ENCODE measurements around the gene GLTPD2. TPM values are rescaled to one million over a fixed set of nuclear protein-coding genes. Genes with fewer than 3 reads are reported as not detected.

GLTPD2 gene
- total RNA-seq, 4 donors from 2014 or later = 1.2 TPM; not detected in 3

GRCh38 chr17:4785311-4786105 lies 3.3 kb upstream of the GLTPD2 start:
- TF ChIP-seq CTCF (IDR thresholded peaks at IDR 0.05) (no peak), POLR2A (IDR thresholded peaks at IDR 0.05) (no peak)
- 15 to 18% methylated on average over 56 to 57 of the region's 61 CpGs for WGBS, 2 donors
- H3K4me3 ChIP-seq (ENCODE audit: low read depth, poor library complexity, severe bottlenecking) = no peak overlapping the region
- DNase-seq (ENCODE audit: low spot score in 2 of 2) = no peak
- intact Hi-C loops (cut with DNase I; ENCODE audit: low total_unique reads) = loop anchor here (5.0 kb wide), 2 partner anchors 48 to 97 kb away; partner anchors contain the start of genes CXCL16 and ZMYND15

- no peak for TF ChIP-seq POLR2A (IDR thresholded peaks at IDR 0.05)
- TF ChIP-seq CTCF (IDR thresholded peaks at IDR 0.05) = no peak
- WGBS, 2 donors = 9 to 10% methylated on average over 8 to 15 of the region's 24 CpGs
- intact Hi-C loops (cut with DNase I; ENCODE audit: low total_unique reads) = loop anchor here (5.0 kb wide), 2 partner anchors 49 to 96 kb away; partner anchors contain the start of genes CXCL16 and ZMYND15
- peak in 1 of 2 donors; percentile 89 for DNase-seq (ENCODE audit: low spot score in 2 of 2)
- no peak within 1 kb of the TSS for H3K4me3 ChIP-seq (ENCODE audit: low read depth, poor library complexity, severe bottlenecking)
These were observed 2.7 kb upstream of the GLTPD2 start, which contains the start of gene VMO1 for GRCh38 chr17:4786106-4786511. Gene VMO1, minus strand, starts transcription at chr17:4786364. Its CDS starts 12 bp downstream, at chr17:4786352.

GRCh38 chr17:4786516-4786915 lies 2.2 kb upstream of the GLTPD2 start:
- no peak for DNase-seq (ENCODE audit: low spot score in 2 of 2)
- 29 to 31% methylated on average over 6 of the region's 6 CpGs for WGBS, 2 donors
- intact Hi-C loops (cut with DNase I; ENCODE audit: low total_unique reads) = loop anchor here (5.0 kb wide), 2 partner anchors 49 to 96 kb away; partner anchors contain the start of genes CXCL16 and ZMYND15
- H3K4me3 ChIP-seq (ENCODE audit: low read depth, poor library complexity, severe bottlenecking) = no peak overlapping the region
- TF ChIP-seq CTCF (IDR thresholded peaks at IDR 0.05) = no peak
- TF ChIP-seq POLR2A (IDR thresholded peaks at IDR 0.05) = no peak

- intact Hi-C loops (cut with DNase I; ENCODE audit: low total_unique reads) = loop anchor here (5.0 kb wide), 2 partner anchors 51 to 94 kb away; partner anchors contain the start of genes CXCL16 and ZMYND15
- no peak for DNase-seq (ENCODE audit: low spot score in 2 of 2)
- H3K4me3 ChIP-seq (ENCODE audit: low read depth, poor library complexity, severe bottlenecking) = no peak overlapping the region
- 76 to 78% methylated on average over 14 of the region's 14 CpGs for WGBS, 2 donors
- TF ChIP-seq POLR2A (IDR thresholded peaks at IDR 0.05) (no peak), CTCF (IDR thresholded peaks at IDR 0.05) (no peak)
These were observed 481 bp upstream of the GLTPD2 start for GRCh38 chr17:4788159-4788806.

GRCh38 chr17:4789701-4789950 lies 862 bp downstream of the GLTPD2 start:
- 1% methylated on average over 16 to 20 of the region's 25 CpGs for WGBS, 2 donors
- TF ChIP-seq CTCF (IDR thresholded peaks at IDR 0.05) (no peak), POLR2A (IDR thresholded peaks at IDR 0.05) (no peak)
- intact Hi-C loops (cut with DNase I; ENCODE audit: low total_unique reads) = loop anchor here (5.0 kb wide), 2 partner anchors 52 to 93 kb away; partner anchors contain the start of genes CXCL16 and ZMYND15
- peak overlapping the region; percentile 43 for H3K4me3 ChIP-seq (ENCODE audit: low read depth, poor library complexity, severe bottlenecking)
- DNase-seq (ENCODE audit: low spot score in 2 of 2) = no peak

Data from lower leg skin (tissue), 4 donors.